Measurements from ENCODE around the gene GOSR2.

Gene GOSR2

GRCh38 chr17:46922804-46923635, at the start of gene GOSR2:
Gene GOSR2 (plus strand): TSS chr17:46923160. CDS start chr17:46923193, 33 bp downstream.
- DNase-seq, result peak; percentile 88

- no peak for DNase-seq
These were observed 48.9 kb upstream of the GOSR2 start for GRCh38 chr17:46873941-46874645.

- no peak for DNase-seq
These were observed 48.1 kb upstream of the GOSR2 start for GRCh38 chr17:46874906-46875305.

- no peak for DNase-seq
These were observed 47.1 kb upstream of the GOSR2 start for GRCh38 chr17:46875849-46876352.

GRCh38 chr17:46876353-46876887, 46.5 kb upstream of the GOSR2 start:
- DNase-seq, result no peak

- DNase-seq, result no peak
These were observed 46.0 kb upstream of the GOSR2 start for GRCh38 chr17:46876926-46877325.

- DNase-seq, result no peak
These were observed 45.5 kb upstream of the GOSR2 start for GRCh38 chr17:46877466-46877865.

- DNase-seq, result no peak
These were observed 44.9 kb upstream of the GOSR2 start for GRCh38 chr17:46878055-46878454.

- no peak for DNase-seq
These were observed 43.9 kb upstream of the GOSR2 start for GRCh38 chr17:46879101-46879500.

- no peak for DNase-seq
These were observed 41.9 kb upstream of the GOSR2 start for GRCh38 chr17:46881015-46881414.

GRCh38 chr17:46882666-46883065, 40.3 kb upstream of the GOSR2 start:
- no peak for DNase-seq

- no peak for DNase-seq
These were observed 39.0 kb upstream of the GOSR2 start for GRCh38 chr17:46883871-46884520.

GRCh38 chr17:46884552-46884951, 38.4 kb upstream of the GOSR2 start:
- DNase-seq, result no peak

GRCh38 chr17:46885415-46886309, 37.3 kb upstream of the GOSR2 start:
- DNase-seq, result no peak

GRCh38 chr17:46886310-46886663, 36.7 kb upstream of the GOSR2 start:
- no peak for DNase-seq

GRCh38 chr17:46887717-46888116, 35.2 kb upstream of the GOSR2 start:
- no peak for DNase-seq

GRCh38 chr17:46888727-46889126, 34.2 kb upstream of the GOSR2 start:
- DNase-seq, result no peak

GRCh38 chr17:46889519-46889918, 33.4 kb upstream of the GOSR2 start:
- no peak for DNase-seq

GRCh38 chr17:46889992-46890564, 32.9 kb upstream of the GOSR2 start:
- no peak for DNase-seq

- DNase-seq, result no peak
These were observed 32.3 kb upstream of the GOSR2 start for GRCh38 chr17:46890638-46891037.

GRCh38 chr17:46892192-46892703, 30.7 kb upstream of the GOSR2 start:
- no peak for DNase-seq

GRCh38 chr17:46894024-46894423, 28.9 kb upstream of the GOSR2 start:
- no peak for DNase-seq

All from stimulated activated CD4-positive, alpha-beta T cell treated with anti-CD3 and anti-CD28 coated beads, Interleukin-12 subunit alpha, Interleukin-12 subunit beta, amount 100 ng/mL, for 4 hours (primary cell).